Ascending aorta (tissue), 2 donors: Measurements from ENCODE around the gene FOXL2. TPM values are rescaled to one million over a fixed set of nuclear protein-coding genes. Genes with fewer than 3 reads are reported as not detected.

Experiments used
- DNase-seq, 2 donors: peaks; one replicate each; pipeline ENCODE4 v3.0.0-alpha.2; 2019; ENCODE audit warnings: low spot score in 2 of 2
- H3K27ac ChIP-seq, 2 donors: fragments of 200-600 bp; sonication (generic); one replicate each; pipeline ENCODE4 v1.5.1; 2016 to 2017; ENCODE audit warnings: mild to moderate bottlenecking in 1 of 2
- H3K27me3 ChIP-seq: fragments of 200-600 bp; sonication (generic); one replicate; pipeline ENCODE4 v1.5.1; 2017
- H3K36me3 ChIP-seq, 2 donors: fragments of 200-600 bp; sonication (generic); one replicate each; pipeline ENCODE4 v1.5.1; 2016
- H3K4me1 ChIP-seq, 2 donors: fragments of 200-600 bp; sonication (generic); one replicate each; pipeline ENCODE4 v1.5.1; 2016 to 2017; ENCODE audit warnings: mild to moderate bottlenecking in 1 of 2
- H3K4me3 ChIP-seq, 2 donors: fragments of 200-600 bp; sonication (generic); one replicate each; pipeline ENCODE4 v1.5.1; 2016 to 2017; ENCODE audit warnings: mild to moderate bottlenecking in 1 of 2
- H3K9me3 ChIP-seq, 2 donors: fragments of 200-600 bp; sonication (generic); one replicate each; pipeline ENCODE4 v1.5.1; 2016
- intact Hi-C: fragments of 100-400 bp; cut with DNase I; formaldehyde crosslinking; loops from one replicate; pipeline ENCODE4 v1.15.1; 2023
- total RNA-seq: library from RNA; depleted of rRNA; stranded (reverse); fragments of >200 nt; gene quantifications from one replicate; pipeline ENCODE4 v1.1.0, GENCODE V29; 2016
- TF ChIP-seq, protein P1 (sequence below), 3 experiments: fragments of 200-600 bp in 2 of 3; fragments of 450-650 bp in 1 of 3; sonication (generic) in 2 of 3; IDR thresholded peaks; one replicate each; pipeline ENCODE4 v1.5.1; 2016 to 2019; ENCODE audit warnings: antibody characterized with exemption in 3 of 3, mild to moderate bottlenecking in 1 of 3, moderate library complexity in 1 of 3

Gene FOXL2
- total RNA-seq, 1 donor from 2014 or later: not detected

DNA sequence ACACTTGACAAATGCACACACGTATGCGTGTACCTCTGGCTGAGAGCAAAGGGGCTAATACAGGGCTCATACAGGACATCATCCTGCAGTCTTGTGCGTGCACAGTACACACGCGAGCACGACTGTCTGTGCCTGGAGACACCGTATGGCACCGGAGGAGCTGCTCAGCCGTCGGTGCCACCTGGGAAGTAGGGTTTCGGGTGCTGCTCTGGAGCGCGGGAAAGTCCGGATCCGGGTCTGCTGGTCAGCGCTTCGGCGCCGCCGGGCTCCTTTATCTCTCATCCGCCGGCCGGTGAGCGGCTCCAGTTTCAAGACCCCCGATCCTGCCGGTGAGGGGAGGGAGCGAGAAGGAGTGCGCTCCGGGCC, 9.3 kb downstream of the FOXL2 start:
- Histone ChIP-seq H3K9me3 (no peaks in the 10 kb centered on the region), H3K27me3 (peaks cover 46% of the 10 kb centered on the region), H3K27ac (no peak overlapping the region), H3K4me3 (peak overlapping the region in 1 of 2 donors; percentile 56), H3K4me1 (peaks cover 12 to 33% of the 10 kb centered on the region in 2 donors), H3K36me3 (no peaks in the 10 kb centered on the region)
- TF ChIP-seq, protein P1, sequence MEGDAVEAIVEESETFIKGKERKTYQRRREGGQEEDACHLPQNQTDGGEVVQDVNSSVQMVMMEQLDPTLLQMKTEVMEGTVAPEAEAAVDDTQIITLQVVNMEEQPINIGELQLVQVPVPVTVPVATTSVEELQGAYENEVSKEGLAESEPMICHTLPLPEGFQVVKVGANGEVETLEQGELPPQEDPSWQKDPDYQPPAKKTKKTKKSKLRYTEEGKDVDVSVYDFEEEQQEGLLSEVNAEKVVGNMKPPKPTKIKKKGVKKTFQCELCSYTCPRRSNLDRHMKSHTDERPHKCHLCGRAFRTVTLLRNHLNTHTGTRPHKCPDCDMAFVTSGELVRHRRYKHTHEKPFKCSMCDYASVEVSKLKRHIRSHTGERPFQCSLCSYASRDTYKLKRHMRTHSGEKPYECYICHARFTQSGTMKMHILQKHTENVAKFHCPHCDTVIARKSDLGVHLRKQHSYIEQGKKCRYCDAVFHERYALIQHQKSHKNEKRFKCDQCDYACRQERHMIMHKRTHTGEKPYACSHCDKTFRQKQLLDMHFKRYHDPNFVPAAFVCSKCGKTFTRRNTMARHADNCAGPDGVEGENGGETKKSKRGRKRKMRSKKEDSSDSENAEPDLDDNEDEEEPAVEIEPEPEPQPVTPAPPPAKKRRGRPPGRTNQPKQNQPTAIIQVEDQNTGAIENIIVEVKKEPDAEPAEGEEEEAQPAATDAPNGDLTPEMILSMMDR (IDR thresholded peaks at IDR 0.05): no peak
- intact Hi-C loops: loop anchor here (5.0 kb wide), 1 partner anchor 390 kb away; no protein-coding TSS in a partner anchor
- no peak for DNase-seq

DNA sequence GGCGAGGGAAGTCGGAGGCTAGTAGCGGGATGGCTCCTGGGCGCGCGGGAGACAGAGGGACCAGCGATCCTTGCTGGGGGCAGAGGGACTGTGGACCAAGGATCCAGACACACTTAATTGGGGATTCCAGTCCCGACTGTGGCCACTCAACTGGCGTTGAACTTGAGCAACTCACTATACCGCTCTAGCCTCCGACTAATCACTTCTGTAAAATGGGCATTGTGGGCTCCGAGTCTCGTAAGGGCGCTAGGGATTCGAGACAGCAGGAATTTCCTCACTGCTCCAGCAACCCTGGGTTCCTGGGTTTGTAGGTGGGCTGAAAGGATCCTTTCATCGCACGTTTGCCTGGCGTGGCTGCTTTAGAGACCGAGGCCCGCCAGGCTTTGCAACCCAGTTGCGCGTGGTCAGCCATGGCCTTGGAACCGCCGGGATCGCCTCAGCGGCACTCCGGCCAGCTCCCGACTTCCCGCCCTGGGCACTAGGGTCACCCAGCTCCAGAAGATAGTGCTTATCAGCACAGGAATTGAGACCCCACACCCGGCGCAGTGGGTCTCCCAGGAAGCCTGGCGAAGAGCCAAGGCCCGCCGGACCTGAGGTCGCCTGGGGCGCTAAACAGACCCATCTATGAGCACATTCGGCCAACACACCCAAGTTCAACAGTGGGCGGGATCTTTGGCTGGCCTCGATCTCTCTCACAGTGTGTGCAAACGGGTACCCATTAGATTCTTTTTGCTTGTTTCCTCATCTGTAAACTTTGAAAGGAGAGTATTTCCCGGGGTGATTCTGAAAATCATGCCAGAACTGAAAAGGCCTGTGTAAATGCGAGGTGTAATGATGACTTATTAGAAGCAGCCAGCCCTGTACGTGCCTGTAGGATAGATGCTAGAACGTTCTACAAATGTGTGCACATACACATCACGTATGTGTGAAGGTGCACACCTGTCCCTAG, 9.9 kb downstream of the FOXL2 start:
- Histone ChIP-seq H3K4me3 (peak overlapping the region; percentile 37 to 56), H3K27me3 (peaks cover 41% of the 10 kb centered on the region), H3K27ac (no peak overlapping the region), H3K9me3 (no peaks in the 10 kb centered on the region), H3K4me1 (peaks cover 12 to 33% of the 10 kb centered on the region in 2 donors), H3K36me3 (no peaks in the 10 kb centered on the region)
- intact Hi-C loops: loop anchor here (5.0 kb wide), 1 partner anchor 390 kb away; no protein-coding TSS in a partner anchor
- TF ChIP-seq, protein P1 (IDR thresholded peaks at IDR 0.05): no peak
- DNase-seq: no peak

DNA sequence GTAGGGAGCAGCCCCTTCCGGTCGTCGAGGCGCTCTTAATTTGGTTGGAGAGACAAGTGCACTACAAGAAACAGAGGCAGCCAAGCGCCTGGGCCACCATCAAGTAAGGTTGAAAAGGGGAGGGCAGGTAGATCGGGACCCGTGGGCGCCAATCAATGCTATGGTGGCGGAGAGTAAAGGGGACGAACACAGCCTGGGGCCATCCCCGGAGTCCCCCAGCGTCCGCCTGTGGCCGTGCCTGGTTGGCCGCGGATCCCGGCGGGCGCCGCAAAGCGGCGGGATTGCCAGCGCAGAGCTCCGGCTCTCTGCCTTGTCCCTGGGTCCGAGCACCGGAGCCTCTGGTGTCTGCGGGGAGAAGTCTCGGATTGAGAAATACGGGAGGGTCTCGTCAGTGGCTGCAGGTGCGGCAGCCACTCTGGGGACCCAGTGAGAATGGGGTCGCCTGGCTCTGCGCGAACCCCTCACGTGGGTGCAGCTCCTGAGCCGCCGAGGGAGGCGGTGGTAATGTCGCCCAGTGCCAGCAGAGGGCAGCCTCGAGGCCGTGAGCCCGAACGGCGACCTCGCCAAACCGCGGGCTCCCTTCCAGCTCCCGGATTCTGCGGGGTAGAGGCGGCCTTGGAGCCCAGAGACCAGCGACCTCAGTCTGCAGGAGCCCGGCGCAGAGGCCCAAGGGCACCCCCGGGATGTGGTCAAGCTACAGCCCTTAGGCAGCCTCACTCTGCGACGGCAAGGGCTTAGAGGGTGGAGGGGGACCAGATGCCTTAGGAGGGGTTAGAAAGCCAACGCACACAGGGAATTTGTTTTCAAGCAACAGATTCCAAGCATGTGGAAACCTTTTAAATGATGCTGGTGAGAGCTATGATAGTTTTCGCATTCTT, 10.8 kb downstream of the FOXL2 start:
- TF ChIP-seq, protein P1 (IDR thresholded peaks at IDR 0.05): peak; percentile 69 to 96 (median 95)
- intact Hi-C loops: loop anchor here (5.0 kb wide), 1 partner anchor 391 kb away; no protein-coding TSS in a partner anchor
- Histone ChIP-seq H3K4me1 (peaks cover 12 to 33% of the 10 kb centered on the region in 2 donors), H3K27ac (no peak overlapping the region), H3K36me3 (no peaks in the 10 kb centered on the region), H3K9me3 (no peaks in the 10 kb centered on the region), H3K4me3 (peak overlapping the region; percentile 37 to 56), H3K27me3 (peaks cover 40% of the 10 kb centered on the region)
- peak in 1 of 2 donors; percentile 85 for DNase-seq

DNA sequence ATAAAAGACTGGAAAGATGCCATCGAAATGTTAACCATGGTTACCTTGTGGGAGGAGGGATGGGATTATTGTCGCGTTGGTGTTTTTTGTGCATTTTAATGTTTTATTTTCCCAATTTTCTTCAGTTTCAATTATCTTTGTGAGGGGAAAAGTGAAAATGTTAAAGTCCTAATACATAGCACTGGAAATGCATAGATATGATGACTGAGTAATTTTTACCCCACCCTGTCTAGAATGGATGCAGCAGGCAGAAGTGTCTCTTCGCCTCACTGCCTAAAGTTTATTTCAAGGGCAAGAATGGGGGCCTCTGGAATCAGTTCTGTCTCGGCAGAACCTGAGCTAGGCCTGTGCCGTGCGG, 11.5 kb downstream of the FOXL2 start:
- Histone ChIP-seq H3K4me3 (peak overlapping the region in 1 of 2 donors; percentile 37), H3K27me3 (peaks cover 34% of the 10 kb centered on the region), H3K9me3 (no peaks in the 10 kb centered on the region), H3K27ac (no peak overlapping the region), H3K4me1 (peaks cover 12 to 33% of the 10 kb centered on the region in 2 donors), H3K36me3 (no peaks in the 10 kb centered on the region)
- intact Hi-C loops: loop anchor here (5.0 kb wide), 1 partner anchor 392 kb away; no protein-coding TSS in a partner anchor
- DNase-seq: no peak
- TF ChIP-seq, protein P1 (IDR thresholded peaks at IDR 0.05): no peak

DNA sequence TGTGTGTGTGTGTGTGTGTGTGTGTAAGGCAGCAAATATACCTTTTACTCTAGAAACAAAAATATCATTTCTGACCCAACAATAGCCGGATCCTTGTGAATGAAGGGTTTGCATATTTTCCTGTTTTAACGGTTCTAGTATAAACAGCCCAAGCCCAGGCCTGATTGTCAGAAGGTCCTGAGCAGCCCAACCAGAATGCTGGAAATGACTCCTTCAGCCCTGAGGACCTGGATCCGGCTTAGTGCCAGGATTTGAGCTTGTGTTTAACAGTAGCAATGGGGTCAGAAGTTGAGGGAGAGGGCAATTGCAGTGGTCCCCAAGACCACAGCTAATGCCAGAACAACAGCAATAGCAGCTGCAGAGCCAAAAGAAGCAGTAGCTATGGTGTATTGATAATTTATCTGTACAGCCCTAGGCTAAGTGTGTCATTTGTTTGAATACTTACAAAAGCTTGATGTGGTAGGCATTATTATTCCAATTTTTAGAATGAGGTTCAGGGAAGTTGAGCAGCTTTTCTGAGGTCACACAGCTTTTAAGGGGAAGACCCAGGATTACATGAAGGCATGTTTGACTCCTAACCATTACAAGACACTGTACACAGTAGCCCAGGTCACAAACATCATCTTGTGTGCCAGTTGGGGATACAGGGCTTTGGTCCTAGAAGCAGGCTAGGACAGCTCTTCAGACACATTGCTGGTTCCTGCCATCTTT, 12.8 kb downstream of the FOXL2 start:
- no peaks in the 10 kb centered on the region for H3K9me3 ChIP-seq
- no peak for DNase-seq
- intact Hi-C loops: no loop called here

More for the DNA sequence above, 12.8 kb downstream of the FOXL2 start:
- H3K27me3 ChIP-seq: peaks cover 21% of the 10 kb centered on the region
- H3K36me3 ChIP-seq: no peaks in the 10 kb centered on the region
- H3K27ac ChIP-seq: no peak overlapping the region
- TF ChIP-seq, protein P1 (IDR thresholded peaks at IDR 0.05): no peak
- no peak overlapping the region for H3K4me3 ChIP-seq
- H3K4me1 ChIP-seq: peaks cover 6 to 29% of the 10 kb centered on the region in 2 donors
